Measurements from ENCODE around the gene LRBA. TPM values are rescaled to one million over a fixed set of nuclear protein-coding genes. Genes with fewer than 3 reads are reported as not detected.

The LRBA gene
- polyA plus RNA-seq, 1 experiment = 23.4 TPM

DNA sequence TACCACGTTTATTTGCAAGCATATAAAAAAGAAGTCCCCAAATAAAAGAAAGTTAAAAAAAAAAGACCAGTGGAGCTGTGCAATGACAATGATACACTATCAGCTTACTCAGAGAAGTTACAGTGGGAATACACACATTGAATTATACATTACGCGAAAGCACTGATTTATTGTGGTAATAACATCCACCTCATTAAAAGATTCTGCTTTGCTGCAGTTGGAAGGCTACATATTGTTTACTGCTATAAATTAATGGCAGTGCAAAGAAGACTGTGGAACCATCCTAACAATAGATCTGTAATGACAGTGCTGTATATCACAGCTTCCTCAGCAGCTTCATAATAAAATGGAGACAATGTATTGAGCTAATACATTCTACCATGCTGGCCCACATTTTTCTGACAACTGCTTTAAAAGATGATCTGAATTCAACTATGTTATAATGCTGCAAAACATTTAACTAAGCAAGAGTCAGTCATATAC, 575.6 kb downstream of the LRBA start:
- POLR2A ChIA-PET = no interaction called here
- no peak overlapping the region for H3K4me3 ChIP-seq (ENCODE audit: low read depth, low read length)
- DNase-seq (ENCODE audit: low read depth, low spot score) = no peak
- TF ChIP-seq, protein P1, sequence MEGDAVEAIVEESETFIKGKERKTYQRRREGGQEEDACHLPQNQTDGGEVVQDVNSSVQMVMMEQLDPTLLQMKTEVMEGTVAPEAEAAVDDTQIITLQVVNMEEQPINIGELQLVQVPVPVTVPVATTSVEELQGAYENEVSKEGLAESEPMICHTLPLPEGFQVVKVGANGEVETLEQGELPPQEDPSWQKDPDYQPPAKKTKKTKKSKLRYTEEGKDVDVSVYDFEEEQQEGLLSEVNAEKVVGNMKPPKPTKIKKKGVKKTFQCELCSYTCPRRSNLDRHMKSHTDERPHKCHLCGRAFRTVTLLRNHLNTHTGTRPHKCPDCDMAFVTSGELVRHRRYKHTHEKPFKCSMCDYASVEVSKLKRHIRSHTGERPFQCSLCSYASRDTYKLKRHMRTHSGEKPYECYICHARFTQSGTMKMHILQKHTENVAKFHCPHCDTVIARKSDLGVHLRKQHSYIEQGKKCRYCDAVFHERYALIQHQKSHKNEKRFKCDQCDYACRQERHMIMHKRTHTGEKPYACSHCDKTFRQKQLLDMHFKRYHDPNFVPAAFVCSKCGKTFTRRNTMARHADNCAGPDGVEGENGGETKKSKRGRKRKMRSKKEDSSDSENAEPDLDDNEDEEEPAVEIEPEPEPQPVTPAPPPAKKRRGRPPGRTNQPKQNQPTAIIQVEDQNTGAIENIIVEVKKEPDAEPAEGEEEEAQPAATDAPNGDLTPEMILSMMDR (IDR thresholded peaks at IDR 0.05; ENCODE audit: low read depth, low read length) = no peak
- H3K27ac ChIP-seq (ENCODE audit: low read depth, low read length) = no peak overlapping the region
- CTCF ChIA-PET = no interaction called here
- no peaks in the 10 kb centered on the region for H3K9me3 ChIP-seq (ENCODE audit: control insufficient read depth, insufficient read depth, low read length)
- no peaks in the 10 kb centered on the region for H3K27me3 ChIP-seq (ENCODE audit: control insufficient read depth, insufficient read depth, low read length)

DNA sequence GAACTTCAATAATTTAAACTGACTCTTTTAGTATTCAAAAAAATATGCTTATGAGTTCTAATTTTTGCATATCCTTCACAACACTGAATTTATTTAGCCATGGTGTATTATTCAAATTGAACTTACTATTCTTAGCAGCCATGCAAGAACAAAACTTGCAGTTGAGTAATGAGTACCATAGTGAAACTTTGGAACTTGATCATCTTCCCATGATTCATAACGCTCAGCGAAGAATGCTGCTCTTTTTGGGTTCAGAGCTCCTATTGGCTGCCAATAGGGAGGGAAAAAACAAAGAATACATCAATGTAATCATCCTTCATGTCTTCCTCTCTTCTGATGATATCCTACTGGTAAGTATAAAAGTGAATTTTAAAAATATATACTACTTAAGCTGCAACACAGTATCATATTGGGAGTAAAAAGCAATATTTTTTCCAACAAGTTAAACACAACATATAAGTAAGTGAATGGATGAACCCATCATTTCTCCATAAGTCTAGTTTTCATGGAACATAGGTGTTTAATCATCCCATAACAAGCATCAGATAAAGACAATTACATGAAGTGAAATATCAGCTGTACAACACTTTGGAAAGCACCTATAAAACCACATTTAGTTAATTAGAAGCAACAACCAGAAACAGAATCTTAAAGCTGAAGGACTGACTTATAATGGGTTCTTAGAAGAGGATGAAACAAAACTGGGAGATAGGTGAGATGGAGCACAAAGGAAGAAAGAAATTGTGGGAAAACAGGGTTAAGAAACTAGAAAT, 578.3 kb downstream of the LRBA start:
- H3K4me3 ChIP-seq (ENCODE audit: low read depth, low read length) = no peak overlapping the region
- no peaks in the 10 kb centered on the region for H3K9me3 ChIP-seq (ENCODE audit: control insufficient read depth, insufficient read depth, low read length)
- TF ChIP-seq, protein P1 (IDR thresholded peaks at IDR 0.05; ENCODE audit: low read depth, low read length) = no peak
- no peaks in the 10 kb centered on the region for H3K27me3 ChIP-seq (ENCODE audit: control insufficient read depth, insufficient read depth, low read length)
- no peak for DNase-seq (ENCODE audit: low read depth, low spot score)
- no peak overlapping the region for H3K27ac ChIP-seq (ENCODE audit: low read depth, low read length)
- ChIA-PET CTCF (no interaction called here), POLR2A (no interaction called here)

DNA sequence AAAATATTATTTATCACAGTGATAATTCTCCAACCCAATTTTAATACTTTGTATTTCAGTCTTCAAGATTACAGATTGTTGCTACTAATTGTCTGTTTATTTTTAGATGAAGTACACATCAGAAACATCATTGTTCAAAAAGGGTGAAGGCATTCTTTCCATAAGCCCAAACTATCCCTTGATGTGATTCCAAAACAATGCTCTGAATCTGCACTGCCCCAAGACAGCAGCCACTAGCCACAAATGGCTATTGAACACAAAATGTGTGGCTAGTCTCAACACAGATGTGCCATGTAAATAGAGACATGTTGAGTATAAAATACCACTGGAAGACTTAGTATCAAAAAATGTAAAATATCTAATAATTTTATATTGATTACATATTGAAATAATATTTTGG, 583.9 kb downstream of the LRBA start:
- H3K9me3 ChIP-seq (ENCODE audit: control insufficient read depth, insufficient read depth, low read length) = no peaks in the 10 kb centered on the region
- H3K4me3 ChIP-seq (ENCODE audit: low read depth, low read length) = no peak overlapping the region
- no peaks in the 10 kb centered on the region for H3K27me3 ChIP-seq (ENCODE audit: control insufficient read depth, insufficient read depth, low read length)
- no peak for DNase-seq (ENCODE audit: low read depth, low spot score)
- ChIA-PET POLR2A (no interaction called here), CTCF (no interaction called here)
- TF ChIP-seq, protein P1 (IDR thresholded peaks at IDR 0.05; ENCODE audit: low read depth, low read length) = no peak
- no peak overlapping the region for H3K27ac ChIP-seq (ENCODE audit: low read depth, low read length)

DNA sequence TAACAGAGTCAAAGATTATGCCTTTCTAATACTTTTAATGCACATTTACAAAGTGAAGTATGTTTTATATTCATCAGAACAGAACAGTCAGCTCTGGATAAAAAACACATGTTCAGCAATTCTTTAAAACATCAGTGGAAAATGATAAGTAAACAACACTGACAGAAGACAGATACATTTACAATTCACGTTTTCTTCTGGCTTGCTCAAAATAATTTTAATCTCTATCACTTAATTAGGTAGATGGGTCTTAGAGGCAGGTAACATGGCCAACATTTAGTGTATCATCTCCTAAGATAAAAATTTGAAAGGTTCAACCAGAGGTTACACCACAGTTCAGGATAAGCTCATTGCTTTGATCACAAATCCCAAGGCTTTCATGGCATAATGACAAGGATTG, 589.9 kb downstream of the LRBA start:
- Histone ChIP-seq H3K27ac (ENCODE audit: low read depth, low read length) (no peak overlapping the region), H3K27me3 (ENCODE audit: control insufficient read depth, insufficient read depth, low read length) (no peaks in the 10 kb centered on the region), H3K9me3 (ENCODE audit: control insufficient read depth, insufficient read depth, low read length) (no peaks in the 10 kb centered on the region), H3K4me3 (ENCODE audit: low read depth, low read length) (no peak overlapping the region)
- TF ChIP-seq, protein P1 (IDR thresholded peaks at IDR 0.05; ENCODE audit: low read depth, low read length) = no peak
- ChIA-PET CTCF (interaction anchor here (0.6 kb wide), 1 partner anchor 577 kb away, joined by 3 read pairs; no protein-coding TSS in a partner anchor), POLR2A (no interaction called here)
- no peak for DNase-seq (ENCODE audit: low read depth, low spot score)

DNA sequence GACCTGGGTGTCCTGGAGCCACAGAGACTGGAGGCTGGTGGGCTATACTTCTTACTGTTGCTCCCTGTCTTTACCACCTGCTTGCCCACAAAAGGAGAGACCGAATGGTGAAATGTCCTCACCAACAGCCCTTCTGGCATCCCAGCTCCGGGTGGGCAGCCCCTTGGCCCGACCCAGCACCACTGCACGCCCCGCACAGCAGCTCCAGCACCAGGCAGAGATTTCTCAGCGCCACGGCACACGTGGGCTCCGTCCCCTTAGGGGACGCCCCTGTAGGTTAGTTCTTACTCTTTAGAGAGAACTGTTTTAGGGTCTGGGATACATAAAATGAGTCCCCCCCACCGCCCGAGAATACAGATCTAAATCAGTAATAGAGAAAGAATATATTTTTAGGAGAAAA, 591.6 kb downstream of the LRBA start:
- Histone ChIP-seq H3K27ac (ENCODE audit: low read depth, low read length) (no peak overlapping the region), H3K4me3 (ENCODE audit: low read depth, low read length) (no peak overlapping the region), H3K9me3 (ENCODE audit: control insufficient read depth, insufficient read depth, low read length) (no peaks in the 10 kb centered on the region), H3K27me3 (ENCODE audit: control insufficient read depth, insufficient read depth, low read length) (no peaks in the 10 kb centered on the region)
- CTCF ChIA-PET = no interaction called here
- DNase-seq (ENCODE audit: low read depth, low spot score) = no peak
- TF ChIP-seq, protein P1 (IDR thresholded peaks at IDR 0.05; ENCODE audit: low read depth, low read length) = no peak
- POLR2A ChIA-PET = no interaction called here

All from AG04450 (cell line).